NCI-H146 treated with DMSO at 0.1 percent for 48 hours (cell line): ENCODE data around the gene CAPN6.

Experiments used
- DNase-seq: peaks from one replicate; lab custom pipeline; 2025; ENCODE audit not compliant: unreplicated experiment; lab: John Stamatoyannopoulos, UW

The CAPN6 gene

GRCh38 chrX:111200327-111200726 is 70.0 kb downstream of the CAPN6 start:
- DNase-seq: no peak

- no peak for DNase-seq
These were observed 70.8 kb downstream of the CAPN6 start for GRCh38 chrX:111199505-111199904.
